Neural cell (in vitro differentiated cells): ENCODE data around the gene KRTAP10-1. TPM values are rescaled to one million over a fixed set of nuclear protein-coding genes. Genes with fewer than 3 reads are reported as not detected.

Experiments
- H2AFZ ChIP-seq: fragments of 200-600, 300-800 bp; sonication (generic), shearing (Covaris generic); 2 replicates; pipeline ENCODE4 v1.6.0; 2014; ENCODE audit warnings: low read depth, mild to moderate bottlenecking, antibody characterized with exemption, low read length, moderate library complexity
- H3F3A ChIP-seq: fragments of 200-600 bp; shearing (Covaris generic); 2 replicates; pipeline ENCODE4 v1.6.1; 2016; ENCODE audit warnings: mild to moderate bottlenecking, moderate library complexity, mixed read lengths, antibody characterized with exemption, low read length; ENCODE audit not compliant: insufficient read depth, poor library complexity, severe bottlenecking
- H3K27ac ChIP-seq: fragments of 200-600, 300-800 bp; sonication (generic), shearing (Covaris generic); 2 replicates; pipeline ENCODE4 v1.5.1; 2014; ENCODE audit warnings: mild to moderate bottlenecking, low read length, moderate library complexity
- H3K27me3 ChIP-seq: fragments of 300-800, 200-600 bp; sonication (generic), shearing (Covaris generic); 2 replicates; pipeline ENCODE4 v1.6.0; 2014; ENCODE audit warnings: mild to moderate bottlenecking, low read depth, low read length, moderate library complexity; ENCODE audit not compliant: insufficient read depth
- H3K36me3 ChIP-seq: fragments of 300-800, 200-600 bp; sonication (generic), shearing (Covaris generic); 2 replicates; pipeline ENCODE4 v1.5.1; 2014; ENCODE audit warnings: mild to moderate bottlenecking, antibody characterized with exemption, low read length, moderate library complexity; ENCODE audit not compliant: insufficient read depth
- H3K4me2 ChIP-seq: fragments of 300-800, 200-600 bp; sonication (generic), shearing (Covaris generic); 2 replicates; pipeline ENCODE4 v1.6.0; 2014; ENCODE audit warnings: mild to moderate bottlenecking, low read length
- H3K4me3 ChIP-seq: fragments of 300-800, 200-600 bp; sonication (generic), shearing (Covaris generic); 2 replicates; pipeline ENCODE4 v1.5.1; 2014; ENCODE audit warnings: mild to moderate bottlenecking, low read length, moderate library complexity
- H3K79me2 ChIP-seq: fragments of 200-600 bp; shearing (Covaris generic); replicated peaks from 2 replicates; pipeline ENCODE4 v1.6.0; 2014; ENCODE audit warnings: mild to moderate bottlenecking, low read length, moderate library complexity; ENCODE audit not compliant: insufficient read depth
- H3K9ac ChIP-seq: fragments of 300-800, 200-600 bp; sonication (generic), shearing (Covaris generic); 2 replicates; pipeline ENCODE4 v1.6.1; 2016; ENCODE audit warnings: mild to moderate bottlenecking, low read length, mixed read lengths
- H3K9me2 ChIP-seq: fragments of 200-600 bp; shearing (Covaris generic); 2 replicates; pipeline ENCODE4 v1.6.1; 2016; ENCODE audit warnings: mild to moderate bottlenecking, low read length, mixed read lengths; ENCODE audit not compliant: insufficient read depth
- H3K9me3 ChIP-seq: fragments of 200-600, 300-800 bp; sonication (generic), shearing (Covaris generic); 2 replicates; pipeline ENCODE4 v1.6.1; 2016; ENCODE audit warnings: mild to moderate bottlenecking, mixed run types, low read length, moderate library complexity, mixed read lengths
- H4K20me1 ChIP-seq: fragments of 200-600 bp; shearing (Covaris generic); 2 replicates; pipeline ENCODE4 v1.6.1; 2016; ENCODE audit warnings: mild to moderate bottlenecking, mixed run types; ENCODE audit not compliant: insufficient read depth
- CTCF ChIP-seq: fragments of 450-650 bp; IDR thresholded peaks from 2 replicates; pipeline ENCODE4 v1.5.1; 2014; ENCODE audit warnings: antibody characterized with exemption, mild to moderate bottlenecking, moderate library complexity; ENCODE audit not compliant: poor library complexity, severe bottlenecking
- EP300 ChIP-seq: fragments of 450-650 bp; conservative IDR thresholded peaks from 2 replicates; pipeline ENCODE4 v1.6.1; 2014; ENCODE audit warnings: antibody characterized with exemption, mild to moderate bottlenecking, moderate library complexity; ENCODE audit not compliant: poor library complexity, severe bottlenecking
- EZH2 ChIP-seq: fragments of 200-600, 300-800 bp; shearing (Covaris generic), sonication (generic); IDR thresholded peaks from 2 replicates; pipeline ENCODE4 v1.6.1; 2014; ENCODE audit warnings: antibody characterized with exemption, low read length, borderline replicate concordance, mild to moderate bottlenecking; ENCODE audit not compliant: insufficient read depth, poor library complexity, severe bottlenecking
- MXI1 ChIP-seq: fragments of 450-650 bp; conservative IDR thresholded peaks from 2 replicates; pipeline ENCODE4 v1.6.1; 2014; ENCODE audit warnings: antibody characterized with exemption, mild to moderate bottlenecking; ENCODE audit not compliant: poor library complexity, severe bottlenecking
- POLR2AphosphoS5 ChIP-seq: IDR thresholded peaks from 2 replicates; pipeline ENCODE4 v1.6.1; 2012
- RAD21 ChIP-seq: fragments of 450-650 bp; conservative IDR thresholded peaks from 2 replicates; pipeline ENCODE4 v1.6.1; 2014; ENCODE audit warnings: antibody characterized with exemption, mild to moderate bottlenecking, moderate library complexity
- SMC3 ChIP-seq: fragments of 450-650 bp; conservative IDR thresholded peaks from 2 replicates; pipeline ENCODE4 v1.6.1; 2014; ENCODE audit warnings: antibody characterized with exemption, mild to moderate bottlenecking, moderate library complexity; ENCODE audit not compliant: poor library complexity
- TAF1 ChIP-seq: IDR thresholded peaks from 2 replicates; pipeline ENCODE4 v1.6.1; 2012; ENCODE audit warnings: low read depth
- polyA plus RNA-seq: library from polyadenylated mRNA; depleted of rRNA; stranded (reverse); fragments of >200 nt; gene quantifications from 2 replicates; pipeline ENCODE4 v1.2.3, GENCODE V29; 2014
- TF ChIP-seq, protein P1 (sequence below): IDR thresholded peaks from 2 replicates; pipeline ENCODE4 v1.6.1; 2012; ENCODE audit warnings: borderline replicate concordance

KRTAP10-1 gene
- polyA plus RNA-seq, 1 donor from 2014 or later: not detected

DNA sequence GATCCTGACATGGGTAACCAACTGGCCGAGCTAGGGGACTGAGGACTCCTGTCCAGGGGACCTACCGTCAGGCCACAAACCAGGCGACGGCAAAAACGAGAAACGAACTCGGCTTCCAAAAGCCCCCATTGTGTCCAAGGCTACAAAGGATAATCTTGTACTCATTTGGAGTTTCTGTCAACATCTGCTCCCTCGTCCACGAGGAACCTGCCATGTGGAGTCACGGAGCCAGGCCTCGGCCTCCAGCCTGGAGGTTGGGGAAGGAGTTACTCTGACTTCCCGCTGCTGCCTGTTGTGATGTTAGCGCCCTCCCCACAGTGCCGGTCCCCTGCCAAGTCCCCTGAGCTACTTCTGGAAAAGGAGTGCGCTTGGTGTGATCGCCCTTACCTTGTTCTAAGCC lies 7.3 kb downstream of the KRTAP10-1 start:
- Histone ChIP-seq H2AFZ (no peak overlapping the region), H3F3A (no peaks in the 10 kb centered on the region), H3K9me2 (no peaks in the 10 kb centered on the region), H3K4me2 (no peak overlapping the region), H3K36me3 (no peaks in the 10 kb centered on the region), H3K27ac (no peak overlapping the region), H3K27me3 (no peaks in the 10 kb centered on the region), H3K9me3 (no peaks in the 10 kb centered on the region), H4K20me1 (no peaks in the 10 kb centered on the region), H3K79me2 (no peaks in the 10 kb centered on the region), H3K4me3 (no peak overlapping the region), H3K9ac (no peak overlapping the region)
- TF ChIP-seq POLR2AphosphoS5 (no peak), TAF1 (no peak), EZH2 (no peak), CTCF (no peak), RAD21 (no peak), MXI1 (no peak), SMC3 (no peak), EP300 (no peak)
- TF ChIP-seq, protein P1, sequence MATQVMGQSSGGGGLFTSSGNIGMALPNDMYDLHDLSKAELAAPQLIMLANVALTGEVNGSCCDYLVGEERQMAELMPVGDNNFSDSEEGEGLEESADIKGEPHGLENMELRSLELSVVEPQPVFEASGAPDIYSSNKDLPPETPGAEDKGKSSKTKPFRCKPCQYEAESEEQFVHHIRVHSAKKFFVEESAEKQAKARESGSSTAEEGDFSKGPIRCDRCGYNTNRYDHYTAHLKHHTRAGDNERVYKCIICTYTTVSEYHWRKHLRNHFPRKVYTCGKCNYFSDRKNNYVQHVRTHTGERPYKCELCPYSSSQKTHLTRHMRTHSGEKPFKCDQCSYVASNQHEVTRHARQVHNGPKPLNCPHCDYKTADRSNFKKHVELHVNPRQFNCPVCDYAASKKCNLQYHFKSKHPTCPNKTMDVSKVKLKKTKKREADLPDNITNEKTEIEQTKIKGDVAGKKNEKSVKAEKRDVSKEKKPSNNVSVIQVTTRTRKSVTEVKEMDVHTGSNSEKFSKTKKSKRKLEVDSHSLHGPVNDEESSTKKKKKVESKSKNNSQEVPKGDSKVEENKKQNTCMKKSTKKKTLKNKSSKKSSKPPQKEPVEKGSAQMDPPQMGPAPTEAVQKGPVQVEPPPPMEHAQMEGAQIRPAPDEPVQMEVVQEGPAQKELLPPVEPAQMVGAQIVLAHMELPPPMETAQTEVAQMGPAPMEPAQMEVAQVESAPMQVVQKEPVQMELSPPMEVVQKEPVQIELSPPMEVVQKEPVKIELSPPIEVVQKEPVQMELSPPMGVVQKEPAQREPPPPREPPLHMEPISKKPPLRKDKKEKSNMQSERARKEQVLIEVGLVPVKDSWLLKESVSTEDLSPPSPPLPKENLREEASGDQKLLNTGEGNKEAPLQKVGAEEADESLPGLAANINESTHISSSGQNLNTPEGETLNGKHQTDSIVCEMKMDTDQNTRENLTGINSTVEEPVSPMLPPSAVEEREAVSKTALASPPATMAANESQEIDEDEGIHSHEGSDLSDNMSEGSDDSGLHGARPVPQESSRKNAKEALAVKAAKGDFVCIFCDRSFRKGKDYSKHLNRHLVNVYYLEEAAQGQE: no peak

DNA sequence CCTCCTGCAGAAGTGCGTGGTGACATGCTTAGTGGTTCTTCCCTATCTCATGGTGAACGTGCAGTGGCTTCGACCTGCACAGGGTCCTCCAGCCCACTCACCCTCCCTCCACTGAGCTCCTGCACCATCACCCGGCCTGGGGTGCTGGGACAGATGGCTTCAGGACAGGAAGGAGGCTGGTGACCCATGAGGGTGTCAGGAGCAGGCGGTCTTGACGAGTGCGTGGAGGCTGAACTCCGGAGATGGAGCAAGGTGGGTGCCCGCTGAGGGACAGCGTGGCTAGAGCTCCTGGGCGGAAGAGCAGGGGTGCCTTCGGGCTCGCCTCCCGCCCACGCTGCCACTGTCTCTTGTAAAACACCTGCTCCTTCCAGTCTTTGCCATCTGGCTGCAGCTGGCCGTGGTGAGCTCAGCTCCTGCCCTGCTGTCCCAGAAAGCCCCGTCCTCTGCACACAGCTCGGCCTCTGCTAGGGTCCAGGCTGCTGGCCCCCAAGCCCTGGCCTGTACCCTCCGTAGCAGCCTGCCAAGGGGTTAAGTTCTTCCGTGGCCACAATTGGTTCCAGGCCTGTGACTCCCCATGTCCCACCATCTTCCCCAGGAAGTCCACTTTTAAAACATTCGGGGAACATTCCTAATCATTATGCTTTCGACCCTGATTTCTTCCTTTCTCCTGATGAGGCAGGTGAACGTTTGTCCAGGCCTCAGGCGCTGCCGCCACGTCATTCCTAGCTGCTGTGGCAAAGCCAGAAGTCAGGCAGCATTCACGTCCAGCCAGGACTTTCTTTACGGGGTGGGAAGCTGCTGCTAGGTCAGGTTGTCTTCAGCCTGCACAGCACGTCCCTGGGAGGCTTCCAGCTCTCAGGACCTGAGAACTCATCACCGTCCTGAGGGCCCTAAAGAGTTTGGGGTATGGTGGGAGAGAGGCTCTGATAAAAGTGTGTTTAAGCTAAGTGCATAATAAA lies 8.1 kb downstream of the KRTAP10-1 start:
- no peaks in the 10 kb centered on the region for H3K36me3 ChIP-seq

More for the DNA sequence above, 8.1 kb downstream of the KRTAP10-1 start:
- no peaks in the 10 kb centered on the region for H3K79me2 ChIP-seq
- H4K20me1 ChIP-seq: no peaks in the 10 kb centered on the region
- no peak overlapping the region for H2AFZ ChIP-seq
- H3K9me3 ChIP-seq: no peaks in the 10 kb centered on the region
- no peak for TF ChIP-seq EZH2
- TF ChIP-seq, protein P1: no peak
- TF ChIP-seq CTCF: no peak
- no peak for TF ChIP-seq SMC3
- no peak for TF ChIP-seq EP300
- TF ChIP-seq TAF1: no peak
- no peak for TF ChIP-seq RAD21
- no peak for TF ChIP-seq MXI1
- no peak for TF ChIP-seq POLR2AphosphoS5
- no peak overlapping the region for H3K27ac ChIP-seq
- H3F3A ChIP-seq: no peaks in the 10 kb centered on the region
- H3K4me3 ChIP-seq: no peak overlapping the region
- H3K4me2 ChIP-seq: no peak overlapping the region
- H3K9ac ChIP-seq: no peak overlapping the region
- no peaks in the 10 kb centered on the region for H3K27me3 ChIP-seq
- no peaks in the 10 kb centered on the region for H3K9me2 ChIP-seq
